ENCODE measurements around the gene WDR62.

Gene WDR62

GRCh38 chr19:36041831-36042230 is 12.9 kb upstream of the WDR62 start:
- Histone ChIP-seq H3K4me3 (ENCODE audit: low read depth, low read length) (no peak overlapping the region), H3K4me1 (ENCODE audit: control insufficient read depth, insufficient read depth, low read length) (no peaks in the 10 kb centered on the region), H3K9me3 (ENCODE audit: control insufficient read depth, insufficient read depth, low read length) (no peaks in the 10 kb centered on the region), H3K27me3 (ENCODE audit: control insufficient read depth, insufficient read depth, low read length) (no peaks in the 10 kb centered on the region), H3K9ac (ENCODE audit: low read depth, low read length) (no peak overlapping the region), H3K36me3 (ENCODE audit: control insufficient read depth, insufficient read depth, low read length) (no peaks in the 10 kb centered on the region), H3K27ac (ENCODE audit: low read depth, low read length) (no peak overlapping the region)

DNA sequence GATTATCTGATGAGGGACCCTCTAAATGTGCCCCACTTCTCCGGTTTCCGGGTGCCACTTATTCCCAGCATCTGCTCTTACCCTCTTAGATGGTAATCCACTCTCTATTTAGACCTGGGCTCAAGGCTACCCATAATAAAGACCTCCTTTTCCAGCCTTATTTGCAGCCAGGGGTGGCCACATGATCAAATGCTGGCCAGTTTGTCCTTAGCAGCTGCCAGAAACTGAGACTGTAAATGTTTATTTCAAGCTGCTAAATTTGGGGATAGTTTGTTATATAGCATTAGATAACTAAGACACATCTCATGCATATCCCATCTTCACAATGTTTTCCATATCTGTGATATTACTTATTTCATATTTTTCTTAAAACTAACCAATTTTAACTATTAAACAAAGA is 10.7 kb upstream of the WDR62 start:
- H3K4me3 ChIP-seq (ENCODE audit: low read depth, low read length) = no peak overlapping the region
- H3K9ac ChIP-seq (ENCODE audit: low read depth, low read length) = no peak overlapping the region
- H3K27me3 ChIP-seq (ENCODE audit: control insufficient read depth, insufficient read depth, low read length) = no peaks in the 10 kb centered on the region
- H3K4me1 ChIP-seq (ENCODE audit: control insufficient read depth, insufficient read depth, low read length) = no peaks in the 10 kb centered on the region
- H3K27ac ChIP-seq (ENCODE audit: low read depth, low read length) = no peak overlapping the region
- H3K9me3 ChIP-seq (ENCODE audit: control insufficient read depth, insufficient read depth, low read length) = no peaks in the 10 kb centered on the region
- no peaks in the 10 kb centered on the region for H3K36me3 ChIP-seq (ENCODE audit: control insufficient read depth, insufficient read depth, low read length)

DNA sequence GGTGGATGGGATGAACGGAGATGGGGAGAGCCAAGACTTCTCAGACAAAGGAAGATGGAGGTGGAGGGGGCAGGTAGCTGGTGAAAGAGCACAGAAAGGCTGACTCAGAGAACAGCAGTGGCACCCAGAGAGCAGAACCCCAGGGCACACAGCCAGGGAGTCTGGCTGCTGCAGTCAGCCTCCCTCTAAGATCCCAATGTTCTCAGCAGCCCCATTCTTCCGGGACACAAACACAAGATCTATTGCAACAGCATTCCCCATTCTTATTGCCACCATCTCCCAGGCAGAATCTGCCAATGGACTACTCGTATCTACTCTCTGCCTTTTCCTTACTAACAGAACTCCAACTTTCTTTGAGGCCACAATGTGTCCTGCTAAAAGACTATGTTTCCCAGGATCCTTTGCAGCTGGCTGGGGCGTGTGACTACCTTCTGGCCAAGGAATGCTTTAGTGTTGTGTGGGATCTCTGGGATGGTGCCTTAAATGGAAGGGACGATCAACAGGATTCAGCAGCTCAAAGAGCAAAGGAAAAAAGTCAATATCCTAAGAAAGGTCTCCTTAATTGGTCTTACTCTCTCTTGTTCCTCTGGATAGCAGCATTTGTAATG is 8.2 kb upstream of the WDR62 start:
- no peaks in the 10 kb centered on the region for H3K9me3 ChIP-seq (ENCODE audit: control insufficient read depth, insufficient read depth, low read length)
- H3K36me3 ChIP-seq (ENCODE audit: control insufficient read depth, insufficient read depth, low read length) = no peaks in the 10 kb centered on the region
- peaks cover 7% of the 10 kb centered on the region; the same call in 1 of the 2 replicates for H3K4me1 ChIP-seq (ENCODE audit: control insufficient read depth, insufficient read depth, low read length)
- no peaks in the 10 kb centered on the region for H3K27me3 ChIP-seq (ENCODE audit: control insufficient read depth, insufficient read depth, low read length)
- H3K27ac ChIP-seq (ENCODE audit: low read depth, low read length) = no peak overlapping the region
- no peak overlapping the region for H3K4me3 ChIP-seq (ENCODE audit: low read depth, low read length)
- H3K9ac ChIP-seq (ENCODE audit: low read depth, low read length) = no peak overlapping the region

GRCh38 chr19:36047835-36048234 is 6.9 kb upstream of the WDR62 start:
- H3K9ac ChIP-seq (ENCODE audit: low read depth, low read length) = no peak overlapping the region
- H3K4me1 ChIP-seq (ENCODE audit: control insufficient read depth, insufficient read depth, low read length) = peaks cover 8% of the 10 kb centered on the region; the same call in 1 of the 2 replicates
- H3K4me3 ChIP-seq (ENCODE audit: low read depth, low read length) = no peak overlapping the region
- H3K27me3 ChIP-seq (ENCODE audit: control insufficient read depth, insufficient read depth, low read length) = no peaks in the 10 kb centered on the region
- no peak overlapping the region for H3K27ac ChIP-seq (ENCODE audit: low read depth, low read length)
- H3K36me3 ChIP-seq (ENCODE audit: control insufficient read depth, insufficient read depth, low read length) = no peaks in the 10 kb centered on the region
- H3K9me3 ChIP-seq (ENCODE audit: control insufficient read depth, insufficient read depth, low read length) = no peaks in the 10 kb centered on the region

DNA sequence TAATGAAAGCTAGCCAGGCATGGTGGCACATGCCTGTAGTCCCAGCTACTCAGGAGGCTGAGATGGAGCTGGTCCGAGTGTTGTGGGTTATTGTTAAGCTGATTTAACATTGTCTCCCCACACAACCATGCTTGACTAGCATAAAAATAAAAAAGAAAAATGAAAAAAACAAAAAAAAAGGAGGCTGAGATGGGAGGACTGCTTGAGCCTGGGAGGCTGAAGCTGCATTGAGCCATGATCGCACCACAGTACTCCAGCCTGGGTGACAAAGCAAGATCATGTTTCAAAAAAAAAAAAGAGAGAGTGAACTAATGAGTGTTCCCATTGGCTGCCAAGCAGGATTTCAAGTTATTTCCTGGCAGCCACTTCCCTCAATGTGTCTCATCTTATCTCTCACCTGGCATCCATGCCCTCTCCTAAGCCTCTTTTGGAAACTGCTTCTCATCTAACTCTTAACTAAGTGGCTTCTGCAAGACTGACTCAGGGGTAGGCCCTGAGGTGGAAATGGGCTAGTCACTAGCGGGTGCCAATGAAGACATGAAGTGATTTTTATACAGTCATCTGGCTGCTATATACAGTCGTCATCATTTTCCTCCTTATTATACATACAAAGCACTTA is 5.5 kb upstream of the WDR62 start:
- H3K9ac ChIP-seq (ENCODE audit: low read depth, low read length) = no peak overlapping the region
- H3K9me3 ChIP-seq (ENCODE audit: control insufficient read depth, insufficient read depth, low read length) = no peaks in the 10 kb centered on the region
- no peaks in the 10 kb centered on the region for H3K27me3 ChIP-seq (ENCODE audit: control insufficient read depth, insufficient read depth, low read length)
- H3K36me3 ChIP-seq (ENCODE audit: control insufficient read depth, insufficient read depth, low read length) = no peaks in the 10 kb centered on the region
- no peak overlapping the region for H3K27ac ChIP-seq (ENCODE audit: low read depth, low read length)
- H3K4me3 ChIP-seq (ENCODE audit: low read depth, low read length) = no peak overlapping the region
- peaks cover 8% of the 10 kb centered on the region; the same call in 1 of the 2 replicates for H3K4me1 ChIP-seq (ENCODE audit: control insufficient read depth, insufficient read depth, low read length)

- Histone ChIP-seq H3K27me3 (ENCODE audit: control insufficient read depth, insufficient read depth, low read length) (no peaks in the 10 kb centered on the region), H3K27ac (ENCODE audit: low read depth, low read length) (no peak overlapping the region), H3K4me1 (ENCODE audit: control insufficient read depth, insufficient read depth, low read length) (peaks cover 8% of the 10 kb centered on the region; the same call in 1 of the 2 replicates), H3K36me3 (ENCODE audit: control insufficient read depth, insufficient read depth, low read length) (no peaks in the 10 kb centered on the region), H3K9me3 (ENCODE audit: control insufficient read depth, insufficient read depth, low read length) (no peaks in the 10 kb centered on the region), H3K4me3 (ENCODE audit: low read depth, low read length) (no peak overlapping the region), H3K9ac (ENCODE audit: low read depth, low read length) (no peak overlapping the region)
These were observed 3.5 kb upstream of the WDR62 start for GRCh38 chr19:36051236-36051635.

- Histone ChIP-seq H3K4me3 (ENCODE audit: low read depth, low read length) (no peak overlapping the region), H3K9ac (ENCODE audit: low read depth, low read length) (no peak overlapping the region), H3K27me3 (ENCODE audit: control insufficient read depth, insufficient read depth, low read length) (no peaks in the 10 kb centered on the region), H3K9me3 (ENCODE audit: control insufficient read depth, insufficient read depth, low read length) (no peaks in the 10 kb centered on the region), H3K4me1 (ENCODE audit: control insufficient read depth, insufficient read depth, low read length) (peaks cover 8% of the 10 kb centered on the region; the same call in 1 of the 2 replicates), H3K36me3 (ENCODE audit: control insufficient read depth, insufficient read depth, low read length) (no peaks in the 10 kb centered on the region), H3K27ac (ENCODE audit: low read depth, low read length) (no peak overlapping the region)
These were observed 3.1 kb upstream of the WDR62 start for GRCh38 chr19:36051637-36052036.

- H3K4me3 ChIP-seq (ENCODE audit: low read depth, low read length) = peak within 1 kb of the TSS; percentile 81
- H3K4me1 ChIP-seq (ENCODE audit: control insufficient read depth, insufficient read depth, low read length) = peaks cover 8% of the 10 kb centered on the region; the same call in 1 of the 2 replicates
- H3K27me3 ChIP-seq (ENCODE audit: control insufficient read depth, insufficient read depth, low read length) = no peaks in the 10 kb centered on the region
- no peaks in the 10 kb centered on the region for H3K9me3 ChIP-seq (ENCODE audit: control insufficient read depth, insufficient read depth, low read length)
- H3K36me3 ChIP-seq (ENCODE audit: control insufficient read depth, insufficient read depth, low read length) = peaks cover 14% of the 10 kb centered on the region
- H3K9ac ChIP-seq (ENCODE audit: low read depth, low read length) = peak within 1 kb of the TSS; percentile 81
- peak within 1 kb of the TSS; percentile 94 for H3K27ac ChIP-seq (ENCODE audit: low read depth, low read length)
These were observed 471 bp upstream of the WDR62 start, which contains the start of gene THAP8 for GRCh38 chr19:36054119-36054732. Gene THAP8, minus strand, starts transcription at chr19:36054285. Its CDS starts 68 bp downstream, at chr19:36054217.

- Histone ChIP-seq H3K9ac (ENCODE audit: low read depth, low read length) (no peak overlapping the region), H3K27me3 (ENCODE audit: control insufficient read depth, insufficient read depth, low read length) (no peaks in the 10 kb centered on the region), H3K4me1 (ENCODE audit: control insufficient read depth, insufficient read depth, low read length) (no peaks in the 10 kb centered on the region), H3K9me3 (ENCODE audit: control insufficient read depth, insufficient read depth, low read length) (no peaks in the 10 kb centered on the region), H3K4me3 (ENCODE audit: low read depth, low read length) (no peak overlapping the region), H3K27ac (ENCODE audit: low read depth, low read length) (no peak overlapping the region), H3K36me3 (ENCODE audit: control insufficient read depth, insufficient read depth, low read length) (peaks cover 50% of the 10 kb centered on the region)
These were observed 3.9 kb downstream of the WDR62 start for GRCh38 chr19:36058481-36059179.

DNA sequence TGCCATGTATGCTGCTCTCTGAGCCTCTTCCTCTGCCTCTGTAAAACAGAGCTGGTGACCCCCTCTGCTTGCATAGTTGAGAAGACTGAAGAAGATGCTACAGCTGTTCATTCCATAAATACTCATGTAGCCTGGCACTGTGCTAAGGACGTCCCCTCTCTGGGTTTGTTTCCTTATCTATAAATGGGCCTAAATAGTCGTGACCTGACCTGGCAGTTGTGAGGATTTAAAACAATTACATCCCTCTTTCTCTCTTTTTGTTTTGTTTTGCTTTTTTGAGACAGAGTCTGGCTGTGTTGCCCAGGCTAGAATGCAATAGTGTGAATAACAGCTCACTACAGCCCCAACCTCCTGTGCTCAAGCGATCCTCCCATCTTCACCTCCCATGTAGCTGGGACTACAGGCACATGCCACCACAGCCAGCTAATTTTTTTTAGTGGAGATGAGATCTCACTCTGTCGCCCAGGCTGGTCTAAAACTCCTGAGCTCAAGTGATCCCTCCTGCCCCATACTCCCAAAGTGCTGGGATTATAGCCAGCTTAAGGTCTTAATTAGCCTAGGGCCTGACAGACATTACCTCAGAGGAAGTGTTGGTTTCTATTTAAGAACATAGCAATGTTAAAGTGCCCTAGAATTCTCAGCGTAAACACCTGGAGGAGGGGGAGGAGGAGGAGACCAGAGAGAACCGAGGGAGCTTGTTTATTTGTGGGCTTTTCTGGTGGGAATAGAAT is 4.6 kb downstream of the WDR62 start:
- H3K4me1 ChIP-seq (ENCODE audit: control insufficient read depth, insufficient read depth, low read length) = no peaks in the 10 kb centered on the region
- no peak overlapping the region for H3K4me3 ChIP-seq (ENCODE audit: low read depth, low read length)
- no peak overlapping the region for H3K9ac ChIP-seq (ENCODE audit: low read depth, low read length)
- H3K27ac ChIP-seq (ENCODE audit: low read depth, low read length) = no peak overlapping the region
- no peaks in the 10 kb centered on the region for H3K27me3 ChIP-seq (ENCODE audit: control insufficient read depth, insufficient read depth, low read length)
- H3K36me3 ChIP-seq (ENCODE audit: control insufficient read depth, insufficient read depth, low read length) = peaks cover 54% of the 10 kb centered on the region
- H3K9me3 ChIP-seq (ENCODE audit: control insufficient read depth, insufficient read depth, low read length) = no peaks in the 10 kb centered on the region
